Left hindlimb (tissue), 1 donor: Measurements from ENCODE around the gene AUP1.

Experiments used
- DNase-seq: peaks from one replicate; pipeline ENCODE4 v3.0.0-alpha.2; 2018

AUP1 gene

DNA sequence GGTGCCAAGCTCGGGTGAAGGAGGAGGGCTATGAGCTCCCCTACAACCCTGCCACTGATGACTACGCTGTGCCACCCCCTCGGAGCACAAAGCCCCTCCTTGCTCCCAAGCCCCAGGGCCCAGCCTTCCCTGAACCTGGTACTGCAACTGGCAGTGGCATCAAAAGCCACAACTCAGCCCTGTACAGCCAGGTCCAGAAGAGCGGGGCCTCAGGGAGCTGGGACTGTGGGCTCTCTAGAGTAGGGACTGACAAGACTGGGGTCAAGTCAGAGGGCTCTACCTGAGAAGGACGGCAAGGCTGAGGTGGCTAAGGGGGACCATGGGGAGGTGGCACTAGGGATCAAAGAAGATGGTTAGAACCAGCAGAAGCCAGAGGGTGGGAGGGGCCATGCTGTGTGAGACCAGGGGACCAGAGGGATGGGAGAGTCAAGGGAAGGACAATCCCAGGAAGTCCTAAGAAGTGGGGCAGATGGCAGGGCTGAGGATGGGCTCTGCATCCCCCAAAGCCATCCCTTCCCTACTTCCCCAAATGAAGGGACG lies 27.4 kb upstream of the AUP1 start:
- no peak for DNase-seq

DNA sequence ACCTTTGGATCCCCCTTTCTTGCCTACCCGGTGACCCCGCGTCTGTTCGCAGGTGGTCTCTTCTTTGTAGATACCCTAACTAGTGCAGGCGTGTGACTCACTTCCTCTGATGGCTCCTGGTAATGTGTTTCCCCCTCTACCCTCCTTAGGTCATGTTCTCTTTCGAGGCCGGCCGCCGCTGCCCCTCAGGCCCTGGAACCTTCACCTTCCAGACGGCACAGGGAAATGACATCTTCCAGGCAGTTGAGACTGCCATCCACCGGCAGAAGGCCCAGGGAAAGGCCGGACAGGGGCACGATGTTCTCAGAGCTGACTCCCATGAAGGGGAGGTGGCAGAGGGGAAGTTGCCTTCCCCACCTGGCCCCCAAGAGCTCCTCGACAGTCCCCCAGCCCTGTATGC lies 26.7 kb upstream of the AUP1 start:
- no peak for DNase-seq

DNA sequence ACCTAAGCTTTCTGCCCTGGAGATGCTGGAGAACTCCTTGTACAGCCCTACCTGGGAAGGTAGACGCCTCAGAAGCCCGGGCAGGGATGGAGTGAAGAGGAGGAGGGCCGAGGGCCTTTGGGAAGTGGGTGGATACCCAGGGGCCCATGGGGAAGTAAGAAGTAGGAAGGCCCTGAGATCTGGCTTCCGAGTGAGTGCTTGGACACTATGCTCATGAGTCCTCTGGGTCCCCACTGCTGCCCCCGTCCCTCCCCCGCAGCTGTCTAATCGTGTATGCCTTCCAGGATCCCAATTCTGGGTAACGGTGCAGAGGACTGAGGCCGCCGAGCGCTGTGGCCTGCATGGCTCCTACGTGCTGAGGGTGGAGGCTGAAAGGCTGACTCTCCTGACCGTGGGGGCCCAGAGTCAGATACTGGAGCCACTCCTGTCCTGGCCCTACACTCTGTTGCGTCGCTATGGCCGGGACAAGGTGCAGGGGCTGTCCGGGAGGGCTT lies 26.2 kb upstream of the AUP1 start:
- no peak for DNase-seq

DNA sequence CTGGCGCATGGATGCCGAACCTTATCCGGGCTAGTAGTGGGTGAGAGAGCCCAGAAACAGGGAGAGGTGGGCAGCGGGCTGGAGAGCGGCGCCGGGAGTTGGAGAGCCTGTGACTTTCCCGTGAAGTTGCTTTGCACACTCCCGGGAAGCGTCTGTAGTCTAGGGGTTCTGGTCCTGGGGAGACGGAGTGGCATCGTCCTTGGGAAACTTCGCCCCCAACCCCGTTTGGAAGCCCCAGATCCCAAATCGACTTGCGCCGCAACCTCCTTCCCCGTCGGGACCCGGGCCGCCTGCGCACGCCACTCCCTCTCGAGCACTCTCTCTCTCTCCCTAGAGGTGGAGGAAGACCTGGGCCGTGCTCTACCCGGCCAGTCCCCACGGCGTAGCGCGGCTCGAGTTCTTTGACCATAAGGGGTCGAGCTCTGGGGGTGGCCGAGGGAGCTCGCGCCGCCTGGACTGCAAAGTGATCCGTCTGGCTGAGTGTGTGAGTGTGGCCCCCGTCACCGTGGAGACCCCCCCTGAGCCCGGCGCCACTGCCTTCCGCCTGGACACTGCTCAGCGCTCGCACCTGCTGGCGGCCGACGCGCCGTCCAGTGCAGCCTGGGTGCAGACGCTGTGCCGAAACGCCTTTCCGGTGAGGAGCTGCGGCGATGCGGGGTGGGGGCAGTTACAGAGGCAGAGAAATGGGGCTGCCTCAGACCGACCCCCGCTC lies 25.5 kb upstream of the AUP1 start:
- no peak for DNase-seq

DNA sequence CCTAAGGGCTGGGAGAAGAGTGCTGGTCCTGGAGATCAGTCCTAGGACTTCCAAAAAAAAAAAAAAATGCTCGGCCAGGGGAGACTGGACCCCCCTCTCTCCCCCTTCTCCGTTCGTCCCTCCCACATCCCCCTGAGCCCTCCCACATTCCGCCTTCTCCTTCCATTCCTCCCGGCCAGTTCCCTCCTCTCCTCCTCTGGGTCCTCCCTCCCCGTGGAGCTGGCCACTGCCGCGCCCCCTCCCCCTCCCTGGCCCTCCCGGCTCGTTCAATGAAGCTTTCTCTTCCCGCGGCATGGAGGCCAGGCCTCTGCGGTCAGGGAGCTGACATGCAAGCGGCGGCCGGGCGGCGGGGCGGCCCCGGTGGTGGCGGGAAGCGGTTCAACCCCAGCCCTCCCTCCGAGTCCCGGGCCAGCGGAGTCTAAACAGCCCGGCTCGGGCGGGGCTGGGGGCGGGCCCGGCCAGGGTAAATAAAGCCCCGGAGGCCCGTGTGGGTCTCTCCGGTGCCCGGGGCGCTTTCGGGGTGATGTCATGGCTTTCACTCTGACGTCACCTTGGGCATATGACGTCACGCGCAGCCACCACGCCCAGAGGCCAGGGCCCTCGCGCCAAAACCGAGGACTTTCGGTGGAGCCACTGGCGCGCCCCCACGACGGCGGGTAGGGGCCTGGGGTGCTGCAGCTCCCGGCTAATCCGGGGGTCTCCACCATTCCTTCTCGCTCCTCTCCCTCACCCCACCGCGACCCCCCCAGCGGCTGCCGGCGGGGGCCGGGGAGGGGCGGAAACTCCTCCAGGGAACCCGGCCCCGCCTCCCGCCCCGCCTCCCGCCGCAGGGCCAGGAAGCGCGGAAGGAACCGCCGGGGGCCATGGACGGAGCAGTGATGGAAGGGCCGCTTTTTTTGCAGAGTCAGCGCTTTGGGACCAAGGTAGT lies 24.6 kb upstream of the AUP1 start, which contains the start of the genes DOK1 and LOXL3:
TSS of gene DOK1 (plus strand) at position 829 of the 928 bp plus-strand sequence. CDS start at position 864, 35 bp downstream.
TSS of gene LOXL3 (minus strand) at position 51 of the 928 bp plus-strand sequence. CDS start 1,308 bp downstream, outside the sequence.
- DNase-seq, result peak; percentile 94

DNA sequence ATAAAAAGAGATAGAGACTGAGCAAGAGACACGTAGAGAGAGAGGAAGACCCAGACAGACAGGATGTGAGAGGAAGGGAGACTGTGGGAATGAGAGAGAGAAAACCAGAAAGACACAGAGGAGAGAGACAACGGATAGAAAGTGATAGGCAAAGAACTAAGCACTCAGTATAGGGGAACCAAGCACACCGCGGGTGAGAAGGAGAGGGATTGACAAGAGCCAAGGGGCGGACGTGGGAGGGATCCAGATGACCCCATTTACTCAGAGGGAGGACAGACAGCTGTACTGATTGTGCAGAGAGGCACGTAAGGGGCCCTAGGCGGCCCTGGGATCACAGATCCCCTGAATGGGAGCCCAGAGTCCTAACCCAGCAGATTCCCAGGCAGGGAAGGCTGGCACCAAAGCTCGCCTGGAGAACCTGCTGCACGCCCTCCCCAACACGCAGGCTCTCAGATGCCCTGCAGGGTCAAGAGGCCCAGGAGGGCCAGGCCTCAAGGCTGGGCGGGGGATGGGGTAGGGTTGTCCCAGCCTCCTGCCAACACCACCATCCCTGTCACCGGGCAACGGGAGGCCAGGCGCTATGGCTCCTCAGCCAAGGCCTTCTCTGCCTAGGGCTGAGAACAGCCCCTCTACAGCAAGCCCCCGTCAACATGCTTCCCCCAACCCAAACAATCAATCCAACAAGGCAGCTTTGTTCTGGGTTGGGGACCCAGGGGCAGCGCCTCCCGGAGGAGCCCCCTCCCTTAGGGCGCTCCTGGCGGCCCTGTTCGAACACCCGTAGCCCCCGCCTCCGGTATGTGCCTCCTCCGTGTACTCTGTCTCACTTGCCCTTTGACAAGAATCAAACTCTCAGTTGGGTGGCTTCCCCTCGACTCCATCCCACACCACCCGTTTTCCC lies 23.7 kb upstream of the AUP1 start:
- DNase-seq, result no peak

DNA sequence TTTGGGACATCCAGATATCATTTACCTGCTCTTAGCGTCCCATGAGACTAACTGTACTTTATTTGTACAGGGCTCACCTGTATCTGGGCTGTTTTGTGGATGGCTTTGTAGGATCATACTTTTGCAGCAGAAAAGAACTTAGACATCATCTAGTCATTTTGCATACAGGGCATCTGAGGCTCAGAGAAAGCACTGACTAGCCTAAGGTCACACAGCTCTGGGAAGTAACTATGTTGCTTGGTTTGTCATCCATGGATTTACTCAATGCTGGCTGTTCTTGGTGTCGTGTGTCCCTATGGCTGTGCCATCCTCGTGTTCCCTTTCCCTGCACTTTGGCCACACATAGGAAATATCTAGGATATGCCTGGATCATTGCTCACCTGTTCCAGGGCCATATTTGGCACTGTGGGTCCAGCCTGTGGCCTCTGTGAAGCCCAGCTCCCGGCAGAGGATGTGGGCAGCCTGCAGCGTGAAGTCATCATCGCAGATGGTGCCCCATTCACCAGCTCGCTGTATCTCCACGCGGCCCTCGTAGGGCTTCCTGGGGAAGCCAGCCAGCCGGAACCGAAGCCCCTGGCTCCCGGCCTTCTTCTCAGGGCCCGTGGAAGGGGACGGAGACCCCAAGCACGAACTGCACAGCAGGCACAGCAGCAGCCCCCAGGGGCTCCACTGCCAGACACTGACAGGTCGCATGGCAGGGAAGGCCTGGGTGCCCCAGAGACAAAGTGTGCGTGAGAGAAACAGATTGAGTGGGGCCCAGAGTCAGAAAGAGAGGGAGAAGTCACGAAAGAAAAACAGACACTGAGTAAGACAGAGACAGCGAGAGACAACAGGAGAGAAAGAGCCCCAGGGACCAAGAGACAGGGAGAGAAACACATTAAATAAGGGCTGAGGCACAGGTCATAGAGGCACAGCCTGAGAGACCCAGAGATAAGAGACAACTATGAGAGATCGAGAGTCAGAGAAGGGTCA lies 22.7 kb upstream of the AUP1 start:
- DNase-seq, result no peak

DNA sequence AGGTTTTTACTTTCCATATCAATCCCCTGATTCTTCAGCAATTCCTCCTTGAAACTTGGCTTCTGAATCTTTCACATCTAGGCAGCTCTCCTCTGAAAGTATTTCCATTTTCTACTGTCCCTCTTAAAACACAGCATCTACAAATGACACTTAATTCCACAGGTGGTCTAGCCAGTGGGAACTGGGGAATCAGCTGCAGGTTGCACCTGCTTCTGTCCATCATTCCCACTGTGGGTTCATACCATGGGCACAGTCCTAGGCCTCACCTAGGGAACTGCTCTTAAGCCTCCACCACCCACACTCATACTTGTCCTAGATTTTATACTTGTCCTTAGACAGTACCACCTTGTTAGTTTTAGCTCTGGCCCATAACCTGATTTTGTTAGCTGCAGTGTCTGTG lies 22.0 kb upstream of the AUP1 start:
- no peak for DNase-seq

DNA sequence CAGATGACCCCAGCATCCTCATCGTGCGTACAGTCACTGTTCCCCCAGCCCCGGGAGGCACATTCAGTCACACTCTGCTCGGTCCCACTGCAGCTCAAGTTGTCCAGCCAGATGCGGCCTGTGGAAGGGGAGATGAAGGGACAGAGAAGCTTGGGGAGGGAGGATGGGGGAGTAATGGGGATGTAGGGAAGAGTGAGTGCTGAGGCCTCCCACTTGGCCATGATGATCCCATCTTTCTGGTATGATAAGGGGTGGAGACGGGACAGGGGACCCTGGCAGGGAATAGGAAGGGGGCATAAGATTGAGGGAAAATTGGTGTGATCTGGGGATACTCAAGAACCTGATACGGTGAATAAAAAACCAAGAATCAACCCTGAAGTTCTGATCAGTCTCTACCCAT lies 20.7 kb upstream of the AUP1 start:
- DNase-seq, result no peak

DNA sequence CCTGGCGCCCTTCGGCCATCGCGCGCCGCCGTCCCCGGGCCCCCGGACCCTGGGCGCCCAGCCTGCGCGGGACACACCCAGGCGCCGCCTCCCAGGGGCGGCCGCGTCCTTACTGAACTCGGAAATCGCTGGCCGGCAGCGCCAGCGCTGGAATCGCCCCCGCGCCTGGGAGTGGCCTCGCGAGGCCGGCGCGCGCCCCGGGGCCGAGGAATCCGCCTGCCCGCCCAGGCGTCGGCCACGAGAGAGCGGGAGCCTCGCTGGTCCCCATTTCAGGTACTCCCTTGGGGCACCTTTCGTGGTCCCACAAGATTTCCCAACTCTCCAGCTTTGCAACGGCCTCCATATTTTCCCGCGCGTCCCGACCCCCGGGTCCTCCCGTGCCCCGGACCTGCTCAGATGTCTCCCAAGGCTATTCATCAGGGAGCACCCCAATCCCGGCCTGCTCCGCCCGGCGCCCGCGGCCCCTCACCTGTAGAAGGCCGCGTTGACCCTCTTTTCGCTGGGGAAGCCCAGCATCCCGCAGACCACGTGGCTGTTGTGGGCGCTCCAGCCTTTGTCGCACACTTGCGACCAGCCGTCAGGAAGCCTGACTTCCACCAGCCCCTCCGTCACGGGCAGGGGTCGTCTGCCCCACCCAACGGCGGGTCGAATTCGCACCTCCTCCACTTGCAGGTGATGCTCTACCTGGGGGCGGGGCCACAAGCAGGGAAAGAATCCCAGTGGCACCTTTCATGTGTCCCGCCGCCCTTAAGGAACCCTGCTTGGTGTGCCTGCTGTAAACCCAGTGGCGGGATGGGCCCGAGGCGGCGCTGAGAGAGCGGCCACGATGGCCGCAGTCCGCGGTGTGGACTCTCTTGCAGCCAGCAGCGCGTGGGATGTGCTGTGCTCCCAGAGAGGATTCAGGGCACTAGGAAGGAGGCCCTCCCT lies 19.7 kb upstream of the AUP1 start:
- DNase-seq, result peak; percentile 75

DNA sequence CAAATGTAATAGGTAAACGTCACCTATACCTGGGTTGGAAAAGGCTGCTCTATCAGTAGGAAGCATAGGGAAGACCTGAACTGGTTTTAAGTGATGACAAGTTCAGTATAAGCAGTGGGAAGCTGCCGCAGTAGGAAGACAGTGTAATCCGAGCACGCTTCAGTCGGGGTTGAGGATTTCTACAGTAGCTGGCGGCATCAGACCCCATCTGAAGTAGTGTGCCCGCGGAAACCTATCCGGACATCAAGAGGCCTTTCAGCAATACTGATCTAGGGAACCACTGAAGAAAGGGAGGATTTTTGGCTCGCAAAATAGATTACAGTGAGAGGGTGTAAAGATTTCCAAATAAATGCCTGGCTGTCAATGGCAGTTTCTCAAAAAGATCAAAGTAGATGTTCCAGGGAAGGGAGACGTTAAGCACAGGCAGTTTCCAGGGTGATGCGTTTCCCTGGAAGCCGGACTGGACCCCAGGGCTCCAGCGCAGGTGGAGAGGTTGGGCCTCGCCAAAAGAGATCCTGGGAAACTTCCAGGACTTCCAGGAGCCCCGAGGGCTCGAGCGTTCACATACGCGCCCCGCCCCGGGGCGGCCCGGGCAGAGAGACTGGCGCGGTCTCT lies 18.9 kb upstream of the AUP1 start:
- no peak for DNase-seq

DNA sequence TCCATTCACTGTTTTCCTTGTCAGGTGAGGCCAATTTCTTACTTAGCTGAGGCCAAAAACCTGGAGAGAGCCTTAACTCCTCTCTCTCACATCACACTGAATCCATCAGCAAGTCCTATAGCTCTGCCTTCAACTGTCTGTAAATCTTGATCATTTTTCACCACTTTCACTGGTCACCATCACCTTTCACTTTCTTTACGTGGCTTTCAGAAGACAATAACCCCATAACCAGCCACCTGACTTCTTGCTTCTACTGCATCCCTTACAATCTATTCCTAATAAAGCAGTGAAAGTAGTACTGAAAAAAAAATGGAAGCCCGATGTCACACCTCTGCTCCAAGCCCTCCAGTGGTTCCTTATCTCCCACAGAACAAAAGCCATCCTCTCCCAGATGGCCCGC lies 16.5 kb upstream of the AUP1 start:
- no peak for DNase-seq

DNA sequence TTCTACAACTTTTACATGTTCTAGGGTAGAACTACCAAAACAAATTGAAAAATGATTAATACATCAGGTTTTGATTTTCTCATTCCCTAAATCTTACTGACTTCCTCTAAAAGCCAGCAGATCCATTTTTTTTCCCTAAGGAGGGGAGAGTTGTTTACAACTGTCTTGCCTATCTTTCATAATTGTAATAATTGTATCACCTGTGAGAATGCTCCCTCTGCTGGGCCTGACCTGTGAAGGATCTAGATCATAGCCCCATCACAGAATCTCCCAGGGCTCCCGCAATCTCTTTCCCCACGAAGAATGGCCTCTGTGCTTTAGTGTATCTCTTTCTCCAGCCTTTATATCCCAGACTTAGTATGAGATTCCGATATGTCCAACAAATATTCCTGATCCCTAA lies 15.1 kb upstream of the AUP1 start:
- DNase-seq, result no peak

DNA sequence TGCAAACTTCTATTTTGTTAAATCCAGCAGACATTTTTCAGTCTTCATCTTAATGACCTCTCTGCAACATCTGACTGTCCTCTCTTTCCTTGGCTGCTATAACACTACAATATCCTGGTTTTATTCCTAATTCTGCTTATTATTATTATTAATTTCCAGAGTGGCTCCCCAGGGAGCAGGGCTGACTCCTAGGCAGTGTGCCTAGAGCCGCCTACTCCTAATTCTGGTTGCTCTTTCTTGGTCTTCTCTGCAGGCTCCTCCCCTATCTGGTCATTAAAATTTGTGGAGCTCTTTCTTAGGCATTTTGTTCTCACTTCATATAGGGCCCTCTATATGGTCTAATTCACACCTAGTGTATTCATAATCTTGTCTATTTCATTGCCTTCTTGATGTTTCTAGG lies 13.5 kb upstream of the AUP1 start:
- DNase-seq, result no peak

DNA sequence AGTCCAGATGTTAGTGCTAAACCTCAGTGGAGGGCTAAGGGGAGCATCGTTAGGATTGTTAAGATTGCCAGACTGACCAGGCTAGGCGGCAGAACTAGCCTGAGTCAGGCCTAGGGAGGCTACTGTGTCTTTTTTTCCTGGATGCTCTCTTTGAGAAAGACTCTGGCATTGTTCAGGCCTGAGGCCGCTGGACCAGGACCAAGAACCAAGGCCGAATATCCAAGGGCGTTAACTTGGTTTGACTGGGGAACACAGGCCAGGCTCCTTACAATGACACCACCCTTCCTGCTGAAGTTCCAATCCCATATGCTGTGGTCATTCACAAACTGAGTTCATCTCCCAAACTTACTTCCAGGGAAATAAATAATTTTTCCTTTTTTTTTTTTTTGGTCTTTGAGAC lies 10.8 kb upstream of the AUP1 start:
- DNase-seq, result no peak

DNA sequence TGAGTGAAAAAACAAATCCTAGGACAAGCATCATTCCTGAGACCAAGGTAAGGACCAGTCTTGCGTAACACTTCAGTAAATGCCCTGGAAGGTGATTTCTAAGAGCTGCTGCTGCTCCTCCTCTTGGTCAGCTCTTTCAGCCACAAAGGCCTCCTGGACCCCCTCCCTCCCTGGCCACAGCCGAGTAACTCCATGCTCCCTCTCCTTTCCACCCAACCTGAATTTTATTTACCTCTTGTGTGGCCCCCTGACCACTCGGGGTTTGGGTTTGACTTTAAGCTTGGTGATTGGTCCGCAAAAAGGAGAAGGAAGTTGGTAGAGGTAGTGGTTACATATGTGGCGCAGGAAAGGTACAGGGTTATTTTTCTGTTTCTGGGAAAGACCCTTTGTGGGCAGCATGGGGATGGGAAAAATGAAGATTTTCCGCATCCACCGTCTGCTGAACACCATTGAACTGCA lies 9.4 kb upstream of the AUP1 start:
- DNase-seq, result no peak

DNA sequence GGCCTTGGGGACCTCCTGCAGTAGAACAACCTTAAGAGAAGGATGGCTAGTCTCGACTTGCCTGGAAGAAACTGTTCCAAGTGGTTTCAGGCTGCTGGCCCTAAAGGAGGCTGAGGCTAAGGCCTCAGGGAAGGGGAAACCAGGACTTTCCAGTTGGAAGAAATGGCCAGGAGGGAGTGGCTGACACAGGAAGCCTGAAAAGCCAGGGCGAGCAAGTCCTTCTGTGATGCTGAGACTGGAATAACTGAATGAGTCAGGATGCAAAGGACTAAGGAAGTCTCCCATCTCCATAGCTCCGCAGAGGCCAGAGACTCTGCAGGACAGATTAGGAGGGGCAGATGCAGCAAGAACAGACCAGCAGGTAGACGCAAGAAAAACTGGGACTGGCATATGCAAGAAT lies 7.6 kb upstream of the AUP1 start:
- no peak for DNase-seq

DNA sequence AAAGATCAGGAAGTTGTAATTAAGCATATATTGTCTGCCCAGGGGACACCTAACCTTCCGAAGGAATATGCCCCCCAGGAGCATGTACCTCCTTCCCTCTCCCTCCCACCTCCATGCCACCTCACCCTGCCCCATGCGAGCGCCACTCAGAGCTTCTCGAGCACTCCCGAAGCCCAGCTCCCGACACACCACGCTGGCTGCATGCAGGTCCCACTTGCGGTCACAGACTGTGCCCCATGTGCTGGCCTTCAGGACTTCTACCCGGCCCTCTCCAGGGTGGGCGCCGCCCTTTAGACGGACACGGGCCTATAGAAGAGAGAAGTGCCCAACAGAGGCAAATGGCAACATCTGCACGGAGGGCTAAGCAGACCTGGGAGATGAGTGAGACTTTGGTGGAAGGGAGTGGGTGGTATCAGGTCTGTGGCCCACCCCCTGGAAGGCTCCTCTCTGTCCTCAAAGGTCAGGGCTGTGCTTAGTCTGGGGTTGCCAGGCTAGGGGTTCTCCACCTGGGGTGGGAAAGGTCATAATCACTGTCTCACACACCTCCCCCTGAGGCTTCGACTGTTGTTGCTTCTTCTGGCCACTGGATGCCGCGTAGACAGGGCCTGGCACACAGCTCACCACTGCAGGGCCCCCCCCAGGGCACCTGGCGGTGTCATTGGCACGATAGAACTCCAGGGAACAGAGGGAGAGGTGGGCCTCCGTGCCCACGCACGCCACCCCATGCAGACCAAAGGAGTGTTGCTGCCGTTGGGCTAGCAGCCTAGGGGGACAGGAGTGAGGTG lies 6.9 kb upstream of the AUP1 start:
- DNase-seq, result no peak
